SK-N-MC (cell line): ENCODE data around the gene HRC.

ENCODE experiments used
- EZH2 ChIP-seq: fragments of 200-600 bp; sonication (generic); IDR thresholded peaks from one replicate; pipeline ENCODE4 v1.6.1; 2017; ENCODE audit warnings: antibody characterized with exemption
- POLR2AphosphoS5 ChIP-seq: IDR thresholded peaks from 2 replicates; pipeline ENCODE4 v1.6.1; 2012; ENCODE audit warnings: mild to moderate bottlenecking, low read depth, low read length, borderline replicate concordance

DNA sequence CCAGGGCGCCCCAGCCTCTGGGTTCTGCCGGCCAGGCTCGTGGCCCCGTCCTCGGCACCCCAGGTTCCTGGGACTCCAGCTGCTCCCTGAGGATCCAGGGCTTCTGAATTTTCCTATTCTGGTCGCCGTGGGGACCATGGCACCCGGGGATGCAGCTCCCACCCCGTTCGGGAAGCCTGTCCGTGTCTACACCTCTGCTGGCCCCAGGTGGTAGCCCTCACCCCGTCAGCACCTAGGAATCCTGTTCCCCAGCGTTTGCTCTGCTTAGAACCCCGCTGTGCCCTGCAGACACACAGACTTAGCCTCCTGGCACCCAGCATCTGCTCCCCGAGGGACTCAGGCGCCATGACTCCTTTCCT is 34.9 kb downstream of the HRC start:
- TF ChIP-seq POLR2AphosphoS5 (no peak), EZH2 (no peak)
